Memory B cell (primary cell): ENCODE data around the gene PREPL.

Source experiments
- ATAC-seq: fragments of 150-1000 bp; cut with Tn5 transposase; 2 replicates; pipeline ENCODE4 v1.10.0; 2021; ENCODE audit warnings: low read depth, mild to moderate bottlenecking, moderate library complexity
- DNase-seq, 2 donors: peaks; one replicate each; pipeline ENCODE4 v3.0.0; 2022; ENCODE audit warnings: low spot score in 2 of 2
- H3K27ac Mint-ChIP-seq: one replicate; pipeline ENCODE4 v1.8.0; 2022; ENCODE audit warnings: mild to moderate bottlenecking, moderate library complexity, mixed read lengths
- H3K27me3 Mint-ChIP-seq: one replicate; pipeline ENCODE4 v1.8.0; 2022; ENCODE audit warnings: mixed read lengths
- H3K36me3 Mint-ChIP-seq: one replicate; pipeline ENCODE4 v1.8.0; 2022; ENCODE audit warnings: mild to moderate bottlenecking, mixed read lengths
- H3K4me1 Mint-ChIP-seq: one replicate; pipeline ENCODE4 v1.8.0; 2022; ENCODE audit warnings: mixed read lengths
- H3K4me3 Mint-ChIP-seq: one replicate; pipeline ENCODE4 v1.8.0; 2022; ENCODE audit warnings: mild to moderate bottlenecking, moderate library complexity, mixed read lengths
- H3K9me3 Mint-ChIP-seq: one replicate; pipeline ENCODE4 v1.8.0; 2022; ENCODE audit warnings: mixed read lengths

PREPL gene

GRCh38 chr2:44273596-44273995 lies 87.7 kb downstream of the PREPL start:
- Mint-ChIP-seq H3K4me1 (peaks cover 2% of the 10 kb centered on the region), H3K27me3 (peaks cover 4% of the 10 kb centered on the region), H3K9me3 (peaks cover 9% of the 10 kb centered on the region), H3K4me3 (no peak overlapping the region), H3K27ac (no peak overlapping the region), H3K36me3 (peaks cover 3% of the 10 kb centered on the region)
- DNase-seq (no peak), ATAC-seq (no peak)

- Mint-ChIP-seq H3K4me3 (no peak overlapping the region), H3K36me3 (peaks cover 3% of the 10 kb centered on the region), H3K27ac (no peak overlapping the region), H3K27me3 (peaks cover 4% of the 10 kb centered on the region), H3K9me3 (peaks cover 9% of the 10 kb centered on the region), H3K4me1 (peaks cover 2% of the 10 kb centered on the region)
- ATAC-seq (no peak), DNase-seq (no peak)
These were observed 88.2 kb downstream of the PREPL start for GRCh38 chr2:44273076-44273475.

DNA sequence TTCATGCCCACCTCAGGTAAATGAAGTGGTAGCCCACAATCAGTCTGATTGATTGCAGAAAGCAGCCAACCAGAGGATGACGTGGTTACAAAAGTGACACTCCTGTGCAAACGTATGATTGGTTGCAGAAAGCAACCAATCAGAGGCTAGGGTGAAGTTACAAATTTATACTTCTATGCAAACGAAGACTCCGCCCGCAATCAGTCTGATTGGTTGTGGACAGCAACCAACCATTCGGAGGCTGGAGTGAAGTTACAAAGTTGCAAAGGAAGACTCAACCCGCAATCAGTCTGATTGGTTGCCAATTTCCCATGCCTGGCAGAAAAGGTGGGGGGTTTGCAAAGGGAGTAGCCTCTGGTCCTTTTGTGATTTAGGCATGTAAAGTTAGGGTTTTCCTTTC lies 90.0 kb downstream of the PREPL start:
- peaks cover 4% of the 10 kb centered on the region for H3K27me3 Mint-ChIP-seq
- ATAC-seq (no peak), DNase-seq (no peak)

DNA sequence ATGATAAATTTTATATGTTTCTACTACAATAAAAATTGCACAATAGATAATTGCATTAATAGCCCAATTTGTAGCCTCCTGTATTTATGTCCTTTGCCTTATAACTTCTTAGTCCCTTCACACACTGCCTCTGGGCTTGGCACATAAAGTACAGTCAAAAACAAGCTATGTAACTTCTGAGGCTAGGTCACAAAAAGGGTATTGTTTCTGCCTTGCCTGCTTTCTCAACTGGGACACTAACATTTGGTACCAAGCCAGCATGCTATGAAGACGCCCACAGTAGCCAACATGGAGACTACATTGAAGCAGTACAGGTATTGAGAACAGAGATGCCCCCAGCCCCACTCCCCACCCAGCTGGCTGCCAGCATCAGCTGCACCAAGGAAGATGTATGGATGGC lies 91.5 kb downstream of the PREPL start:
- no peak for DNase-seq
- peaks cover 9% of the 10 kb centered on the region for H3K9me3 Mint-ChIP-seq
- H3K36me3 Mint-ChIP-seq = peaks cover 3% of the 10 kb centered on the region
- peaks cover 2% of the 10 kb centered on the region for H3K4me1 Mint-ChIP-seq
- no peak overlapping the region for H3K4me3 Mint-ChIP-seq
- H3K27me3 Mint-ChIP-seq = peaks cover 4% of the 10 kb centered on the region
- H3K27ac Mint-ChIP-seq = no peak overlapping the region
- ATAC-seq = no peak

More for the DNA sequence above, 90.0 kb downstream of the PREPL start:
- H3K4me1 Mint-ChIP-seq = peaks cover 2% of the 10 kb centered on the region
- peaks cover 9% of the 10 kb centered on the region for H3K9me3 Mint-ChIP-seq
- H3K4me3 Mint-ChIP-seq = no peak overlapping the region
- H3K36me3 Mint-ChIP-seq = peaks cover 3% of the 10 kb centered on the region
- H3K27ac Mint-ChIP-seq = no peak overlapping the region

DNA sequence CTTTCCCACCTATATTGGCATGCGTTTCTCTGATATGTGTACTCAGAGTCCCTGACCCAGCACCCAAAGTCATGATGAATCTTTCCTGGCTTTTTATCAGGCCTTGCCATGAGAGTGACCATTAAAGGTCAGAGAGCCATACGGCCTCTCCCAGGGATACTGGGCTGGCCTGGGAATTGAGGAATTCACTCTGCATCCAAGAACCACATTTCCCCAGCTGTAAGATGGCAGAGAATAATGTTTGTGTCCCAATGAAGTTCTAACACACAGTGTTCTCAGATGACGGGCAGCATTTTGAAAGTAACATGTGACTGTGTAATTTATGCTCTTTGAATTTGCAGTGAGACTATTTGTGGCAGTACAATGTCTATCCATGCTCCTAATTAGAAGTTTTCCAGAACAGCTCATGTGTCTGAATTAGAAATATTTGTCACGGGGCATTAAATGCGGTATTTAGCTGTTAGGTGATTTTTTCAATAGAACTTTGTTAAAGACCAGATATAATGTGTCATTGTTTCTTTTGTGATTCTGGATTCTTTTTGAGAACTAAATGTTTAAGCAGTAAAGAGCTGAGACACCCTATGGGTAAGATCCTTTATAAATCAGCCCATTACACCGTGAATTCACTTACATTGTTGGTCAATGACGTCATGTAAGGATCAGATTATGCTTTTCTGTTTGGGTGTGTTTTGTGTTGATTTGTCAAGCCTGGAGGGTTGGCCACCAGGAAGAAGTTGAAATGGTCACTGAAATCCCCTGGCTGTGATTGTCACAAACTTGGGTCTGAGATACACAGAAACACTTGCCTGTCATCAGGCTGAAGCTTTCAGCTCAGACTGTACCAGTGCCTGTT lies 93.3 kb downstream of the PREPL start:
- ATAC-seq = no peak
- Mint-ChIP-seq H3K9me3 (peaks cover 9% of the 10 kb centered on the region), H3K36me3 (peaks cover 3% of the 10 kb centered on the region), H3K27me3 (peaks cover 4% of the 10 kb centered on the region), H3K4me3 (no peak overlapping the region), H3K27ac (no peak overlapping the region), H3K4me1 (peaks cover 2% of the 10 kb centered on the region)
- no peak for DNase-seq
